Measurements from ENCODE around the gene SLX9.

DNA sequence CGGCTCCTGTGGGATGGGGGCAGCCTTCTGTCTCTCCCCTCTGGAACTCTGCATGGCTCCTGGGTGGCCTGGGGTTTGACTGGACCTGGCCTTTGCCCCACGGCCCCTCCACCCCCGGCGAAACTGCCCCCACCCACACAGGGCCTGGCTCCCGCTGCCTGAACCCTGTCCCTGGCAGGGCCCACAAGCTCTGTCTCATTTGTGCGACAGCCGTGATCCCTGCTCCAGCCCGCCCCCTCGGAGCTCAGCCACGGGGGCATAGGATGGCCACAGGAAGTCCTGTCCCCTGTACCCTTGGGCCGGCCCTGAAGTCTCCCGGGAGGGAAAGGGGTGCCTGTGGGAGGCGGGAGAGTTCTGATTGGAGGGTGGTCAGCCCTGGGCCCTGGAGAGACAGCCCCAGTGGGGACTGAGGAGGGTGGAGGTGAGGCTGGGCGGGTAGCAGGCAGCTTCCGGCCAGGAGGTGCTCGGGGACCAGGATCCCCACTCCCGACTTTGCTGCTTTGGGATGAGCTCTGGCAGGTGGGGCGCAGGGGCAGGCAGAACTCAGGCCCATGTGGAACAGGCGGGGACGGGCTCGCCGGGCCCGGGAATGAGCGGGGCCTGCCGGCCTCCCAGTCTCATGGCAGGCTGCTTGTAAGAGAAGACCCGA lies 45.1 kb downstream of the SLX9 start:
- TF ChIP-seq, protein P1, sequence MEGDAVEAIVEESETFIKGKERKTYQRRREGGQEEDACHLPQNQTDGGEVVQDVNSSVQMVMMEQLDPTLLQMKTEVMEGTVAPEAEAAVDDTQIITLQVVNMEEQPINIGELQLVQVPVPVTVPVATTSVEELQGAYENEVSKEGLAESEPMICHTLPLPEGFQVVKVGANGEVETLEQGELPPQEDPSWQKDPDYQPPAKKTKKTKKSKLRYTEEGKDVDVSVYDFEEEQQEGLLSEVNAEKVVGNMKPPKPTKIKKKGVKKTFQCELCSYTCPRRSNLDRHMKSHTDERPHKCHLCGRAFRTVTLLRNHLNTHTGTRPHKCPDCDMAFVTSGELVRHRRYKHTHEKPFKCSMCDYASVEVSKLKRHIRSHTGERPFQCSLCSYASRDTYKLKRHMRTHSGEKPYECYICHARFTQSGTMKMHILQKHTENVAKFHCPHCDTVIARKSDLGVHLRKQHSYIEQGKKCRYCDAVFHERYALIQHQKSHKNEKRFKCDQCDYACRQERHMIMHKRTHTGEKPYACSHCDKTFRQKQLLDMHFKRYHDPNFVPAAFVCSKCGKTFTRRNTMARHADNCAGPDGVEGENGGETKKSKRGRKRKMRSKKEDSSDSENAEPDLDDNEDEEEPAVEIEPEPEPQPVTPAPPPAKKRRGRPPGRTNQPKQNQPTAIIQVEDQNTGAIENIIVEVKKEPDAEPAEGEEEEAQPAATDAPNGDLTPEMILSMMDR (IDR thresholded peaks at IDR 0.05): no peak
- TF ChIP-seq POLR2A (IDR thresholded peaks at IDR 0.05) (no peak), POLR2AphosphoS5 (IDR thresholded peaks at IDR 0.05) (no peak), EP300 (IDR thresholded peaks at IDR 0.05; ENCODE audit: low read depth) (no peak)

All from transverse colon (tissue), 4 donors.